Measurements from ENCODE around the gene ATOH7.
"Not testable (repeated sequence)": the region's sequence is repeated elsewhere in the genome, so short reads cannot be mapped to it uniquely, and the experiment has no call there.

Gene ATOH7

DNA sequence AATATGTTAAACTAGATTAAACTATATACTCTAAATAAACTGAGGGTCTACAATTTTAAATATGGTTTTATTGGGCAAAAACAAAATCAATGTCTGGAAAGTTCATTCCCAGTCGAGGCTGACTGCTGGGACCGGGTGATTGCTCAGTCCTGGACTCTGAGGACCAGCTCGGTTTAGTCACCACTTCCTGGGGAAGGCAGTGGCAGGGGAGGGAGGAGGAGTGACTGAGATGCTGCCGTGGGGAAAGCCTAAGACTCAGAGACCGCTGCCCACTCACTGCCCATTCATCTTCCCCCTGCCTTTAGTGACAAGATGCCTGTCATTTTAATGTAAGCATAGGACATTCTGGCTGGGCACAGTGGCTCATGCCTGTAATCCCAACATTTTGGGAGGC is 29.0 kb downstream of the ATOH7 start:
- no peak overlapping the region for H3K9ac ChIP-seq (ENCODE audit: low read length)
- no peaks in the 10 kb centered on the region for H3K9me3 ChIP-seq (ENCODE audit: control insufficient read depth, low read depth, low read length)
- H3K27ac ChIP-seq (ENCODE audit: low read length): no peak overlapping the region
- no peaks in the 10 kb centered on the region for H3K4me1 ChIP-seq (ENCODE audit: control insufficient read depth, low read depth, low read length)
- no peak overlapping the region for H3K4me3 ChIP-seq (ENCODE audit: low read length)
- no peaks in the 10 kb centered on the region for H3K27me3 ChIP-seq (ENCODE audit: control insufficient read depth, insufficient read depth, low read length)
- no peaks in the 10 kb centered on the region for H3K36me3 ChIP-seq (ENCODE audit: control insufficient read depth, low read depth, low read length)

GRCh38 chr10:68196701-68197100 is 35.2 kb downstream of the ATOH7 start:
- H3K36me3 ChIP-seq (ENCODE audit: control insufficient read depth, low read depth, low read length): no peaks in the 10 kb centered on the region
- no peak overlapping the region for H3K27ac ChIP-seq (ENCODE audit: low read length)
- no peak overlapping the region for H3K9ac ChIP-seq (ENCODE audit: low read length)
- H3K9me3 ChIP-seq (ENCODE audit: control insufficient read depth, low read depth, low read length): no peaks in the 10 kb centered on the region
- H3K4me1 ChIP-seq (ENCODE audit: control insufficient read depth, low read depth, low read length): no peaks in the 10 kb centered on the region
- no peak overlapping the region for H3K4me3 ChIP-seq (ENCODE audit: low read length)
- H3K27me3 ChIP-seq (ENCODE audit: control insufficient read depth, insufficient read depth, low read length): no peaks in the 10 kb centered on the region

- H3K4me1 ChIP-seq (ENCODE audit: control insufficient read depth, low read depth, low read length); H3K27me3 ChIP-seq (ENCODE audit: control insufficient read depth, insufficient read depth, low read length); H3K36me3 ChIP-seq (ENCODE audit: control insufficient read depth, low read depth, low read length); H3K27ac ChIP-seq (ENCODE audit: low read length); H3K4me3 ChIP-seq (ENCODE audit: low read length); H3K9me3 ChIP-seq (ENCODE audit: control insufficient read depth, low read depth, low read length); H3K9ac ChIP-seq (ENCODE audit: low read length): not testable (repeated sequence)
Measured at GRCh38 chr10:68195776-68196175, 36.1 kb downstream of the ATOH7 start.

DNA sequence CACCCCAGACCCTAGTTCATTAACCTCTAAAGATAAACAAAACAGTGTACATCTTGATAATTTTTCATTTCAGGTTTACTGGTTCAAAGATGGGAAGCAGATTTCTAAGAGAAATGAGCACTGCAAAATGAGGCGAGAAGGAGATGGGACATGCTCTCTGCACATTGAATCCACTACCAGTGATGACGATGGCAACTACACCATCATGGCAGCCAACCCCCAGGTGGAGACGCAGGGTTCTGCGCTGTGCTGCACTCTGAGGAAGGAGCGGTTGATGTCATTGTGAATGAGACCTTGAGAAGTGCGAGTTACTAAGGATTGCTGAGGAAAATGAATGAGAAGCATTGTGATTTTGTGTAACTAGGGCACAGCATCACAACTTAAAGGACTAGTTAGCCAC is 37.6 kb downstream of the ATOH7 start:
- H3K9me3 ChIP-seq (ENCODE audit: control insufficient read depth, low read depth, low read length): no peaks in the 10 kb centered on the region
- H3K27me3 ChIP-seq (ENCODE audit: control insufficient read depth, insufficient read depth, low read length): no peaks in the 10 kb centered on the region
- H3K9ac ChIP-seq (ENCODE audit: low read length): no peak overlapping the region
- H3K27ac ChIP-seq (ENCODE audit: low read length): no peak overlapping the region
- no peak overlapping the region for H3K4me3 ChIP-seq (ENCODE audit: low read length)
- no peaks in the 10 kb centered on the region for H3K4me1 ChIP-seq (ENCODE audit: control insufficient read depth, low read depth, low read length)
- H3K36me3 ChIP-seq (ENCODE audit: control insufficient read depth, low read depth, low read length): no peaks in the 10 kb centered on the region

DNA sequence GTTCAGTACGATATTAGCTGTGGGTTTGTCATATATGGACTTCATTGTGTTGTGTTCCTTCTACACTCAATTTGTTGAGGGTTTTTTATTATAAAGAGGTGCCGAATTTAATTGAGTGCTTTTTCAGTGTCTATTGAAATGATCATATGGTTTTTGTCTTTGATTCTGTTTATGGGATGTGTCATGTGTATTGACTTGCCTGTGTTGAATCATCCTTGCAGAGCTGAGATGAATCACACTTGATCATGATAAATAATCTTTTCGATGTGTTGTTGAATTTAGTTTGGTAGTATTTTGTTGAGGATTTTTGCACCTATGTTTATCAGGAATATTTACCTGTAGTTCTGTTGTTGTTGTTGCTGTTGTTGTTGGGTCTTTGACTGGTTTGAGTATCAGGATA is 39.8 kb downstream of the ATOH7 start:
- H3K36me3 ChIP-seq (ENCODE audit: control insufficient read depth, low read depth, low read length): no peaks in the 10 kb centered on the region
- no peaks in the 10 kb centered on the region for H3K9me3 ChIP-seq (ENCODE audit: control insufficient read depth, low read depth, low read length)
- no peak overlapping the region for H3K9ac ChIP-seq (ENCODE audit: low read length)
- H3K4me3 ChIP-seq (ENCODE audit: low read length): no peak overlapping the region
- H3K4me1 ChIP-seq (ENCODE audit: control insufficient read depth, low read depth, low read length): no peaks in the 10 kb centered on the region
- no peak overlapping the region for H3K27ac ChIP-seq (ENCODE audit: low read length)
- no peaks in the 10 kb centered on the region for H3K27me3 ChIP-seq (ENCODE audit: control insufficient read depth, insufficient read depth, low read length)

- H3K27ac ChIP-seq (ENCODE audit: low read length): no peak overlapping the region
- no peak overlapping the region for H3K4me3 ChIP-seq (ENCODE audit: low read length)
- H3K9ac ChIP-seq (ENCODE audit: low read length): no peak overlapping the region
- H3K27me3 ChIP-seq (ENCODE audit: control insufficient read depth, insufficient read depth, low read length): no peaks in the 10 kb centered on the region
- H3K4me1 ChIP-seq (ENCODE audit: control insufficient read depth, low read depth, low read length): no peaks in the 10 kb centered on the region
- no peaks in the 10 kb centered on the region for H3K36me3 ChIP-seq (ENCODE audit: control insufficient read depth, low read depth, low read length)
- H3K9me3 ChIP-seq (ENCODE audit: control insufficient read depth, low read depth, low read length): no peaks in the 10 kb centered on the region
Measured at GRCh38 chr10:68188835-68189234, 43.1 kb downstream of the ATOH7 start.

- no peaks in the 10 kb centered on the region for H3K27me3 ChIP-seq (ENCODE audit: control insufficient read depth, insufficient read depth, low read length)
- H3K4me1 ChIP-seq (ENCODE audit: control insufficient read depth, low read depth, low read length): no peaks in the 10 kb centered on the region
- no peaks in the 10 kb centered on the region for H3K36me3 ChIP-seq (ENCODE audit: control insufficient read depth, low read depth, low read length)
- no peaks in the 10 kb centered on the region for H3K9me3 ChIP-seq (ENCODE audit: control insufficient read depth, low read depth, low read length)
- H3K27ac ChIP-seq (ENCODE audit: low read length): no peak overlapping the region
- no peak overlapping the region for H3K4me3 ChIP-seq (ENCODE audit: low read length)
- no peak overlapping the region for H3K9ac ChIP-seq (ENCODE audit: low read length)
Measured at GRCh38 chr10:68185085-68185484, 46.8 kb downstream of the ATOH7 start.

DNA sequence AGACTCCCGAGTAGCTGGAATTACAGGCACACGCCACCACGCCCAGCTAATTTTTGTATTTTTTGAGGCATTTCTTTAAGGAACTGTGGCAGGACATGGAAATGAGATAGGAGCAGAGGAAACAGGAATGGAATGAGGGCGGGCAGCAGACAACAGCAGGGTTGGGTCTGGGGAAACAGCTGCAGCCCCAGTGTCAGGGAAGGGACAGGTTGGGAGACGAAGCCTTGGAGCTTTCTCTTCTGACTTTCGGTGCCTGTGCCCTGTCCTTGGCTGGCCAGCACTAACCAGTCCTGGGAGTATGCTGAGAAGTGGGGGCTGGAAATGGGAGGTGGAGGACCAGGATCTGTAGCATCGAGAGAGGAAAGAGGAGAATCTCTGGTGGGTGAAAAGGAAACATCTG is 47.4 kb downstream of the ATOH7 start:
- Histone ChIP-seq H3K9ac (ENCODE audit: low read length) (no peak overlapping the region), H3K9me3 (ENCODE audit: control insufficient read depth, low read depth, low read length) (no peaks in the 10 kb centered on the region), H3K4me1 (ENCODE audit: control insufficient read depth, low read depth, low read length) (no peaks in the 10 kb centered on the region), H3K36me3 (ENCODE audit: control insufficient read depth, low read depth, low read length) (no peaks in the 10 kb centered on the region), H3K27ac (ENCODE audit: low read length) (no peak overlapping the region), H3K27me3 (ENCODE audit: control insufficient read depth, insufficient read depth, low read length) (no peaks in the 10 kb centered on the region), H3K4me3 (ENCODE audit: low read length) (no peak overlapping the region)
